PFSK-1 (cell line): Measurements from ENCODE around the gene NUP98.

ENCODE experiments used
- REST ChIP-seq, 2 experiments: IDR thresholded peaks; 2 replicates each; pipeline versions ENCODE4 v1.6.1 to v1.8.0; 2011 to 2012; ENCODE audit warnings: low read depth in 2 of 2, low read length in 2 of 2, control low read depth in 1 of 2, inconsistent platforms in 1 of 2, mild to moderate bottlenecking in 1 of 2, moderate library complexity in 1 of 2; ENCODE audit not compliant: insufficient read depth in 1 of 2
- SIN3A ChIP-seq: IDR thresholded peaks from 2 replicates; pipeline ENCODE4 v1.6.1; 2012; ENCODE audit warnings: mild to moderate bottlenecking, low read length, moderate library complexity, borderline replicate concordance; ENCODE audit not compliant: insufficient read depth
- TAF1 ChIP-seq: IDR thresholded peaks from 2 replicates; pipeline ENCODE4 v1.6.1; 2012; ENCODE audit warnings: low read length, control low read depth, borderline replicate concordance; ENCODE audit not compliant: insufficient read depth

GRCh38 chr11:3626250-3626960 lies 170.9 kb downstream of the NUP98 start:
- no peak for TF ChIP-seq SIN3A
- TF ChIP-seq TAF1 = no peak
- TF ChIP-seq REST (IDR thresholded peaks at IDR 0.05; ENCODE audit: insufficient read depth in 1 of 2, low read depth in 2 of 2, low read length in 2 of 2) = no peak
